NCI-H2227 (cell line): Measurements from ENCODE around the gene TESPA1.
A peak's percentile ranks its signal among the peaks of the same experiment; 100 is the strongest.
"Not testable (repeated sequence)": the region's sequence is repeated elsewhere in the genome, so short reads cannot be mapped to it uniquely, and the experiment has no call there.

Experiments used
- DNase-seq: peaks from one replicate; lab custom pipeline; 2025; ENCODE audit not compliant: unreplicated experiment; lab: John Stamatoyannopoulos, UW

The TESPA1 gene

GRCh38 chr12:54986773-54987172 lies 2.2 kb upstream of the TESPA1 start:
- not testable (repeated sequence) for DNase-seq

DNA sequence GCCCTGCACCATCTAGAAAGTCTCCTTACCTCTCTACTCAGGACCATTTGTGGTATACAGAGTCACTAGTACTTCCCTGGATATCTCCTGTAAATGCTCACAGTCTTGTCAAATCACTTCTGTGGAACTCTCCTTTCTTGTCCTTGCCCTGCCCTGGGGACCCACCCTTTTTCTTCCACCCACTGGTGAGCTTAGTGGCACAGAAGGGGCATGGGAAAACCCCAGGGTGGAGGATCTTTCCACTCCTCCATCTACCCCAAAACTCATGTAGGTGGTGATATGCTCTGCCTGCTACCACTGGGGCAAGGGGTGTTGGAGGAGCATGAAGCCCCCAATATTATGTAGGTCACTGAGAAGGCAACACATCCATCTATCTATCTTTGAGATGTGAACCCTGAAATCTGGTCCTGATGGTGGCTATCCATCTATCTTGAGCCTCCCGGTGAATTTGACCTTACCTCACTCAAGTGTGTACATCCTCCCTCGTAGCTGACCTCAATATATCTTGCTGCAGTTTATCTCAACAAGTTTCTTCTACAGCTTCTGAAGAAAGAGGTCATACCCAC lies 943 bp downstream of the TESPA1 start:
- no peak for DNase-seq

- DNase-seq, result no peak
Observed at GRCh38 chr12:54981796-54982195, 2.8 kb downstream of the TESPA1 start.

GRCh38 chr12:54980341-54980740 lies 4.2 kb downstream of the TESPA1 start:
- no peak for DNase-seq

DNA sequence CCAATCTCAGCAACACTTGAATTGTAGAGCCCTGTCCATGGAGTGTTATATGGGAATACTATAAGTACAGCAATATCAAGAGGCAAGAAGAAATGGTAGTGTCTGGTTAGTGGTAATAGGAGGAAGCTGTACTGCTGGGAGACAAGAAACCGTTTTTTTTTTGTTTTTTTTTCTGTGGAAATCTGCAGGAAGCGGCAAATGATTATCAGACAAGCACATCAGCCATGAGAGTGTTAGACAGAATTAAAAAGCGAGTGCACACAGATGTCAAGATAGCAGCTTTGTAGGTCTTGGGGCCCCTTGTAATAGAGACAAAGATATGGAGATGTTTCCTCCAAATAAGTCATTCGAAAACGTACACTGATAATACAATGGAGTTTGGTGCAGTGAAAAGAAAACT lies 6.7 kb downstream of the TESPA1 start:
- DNase-seq, result no peak

DNA sequence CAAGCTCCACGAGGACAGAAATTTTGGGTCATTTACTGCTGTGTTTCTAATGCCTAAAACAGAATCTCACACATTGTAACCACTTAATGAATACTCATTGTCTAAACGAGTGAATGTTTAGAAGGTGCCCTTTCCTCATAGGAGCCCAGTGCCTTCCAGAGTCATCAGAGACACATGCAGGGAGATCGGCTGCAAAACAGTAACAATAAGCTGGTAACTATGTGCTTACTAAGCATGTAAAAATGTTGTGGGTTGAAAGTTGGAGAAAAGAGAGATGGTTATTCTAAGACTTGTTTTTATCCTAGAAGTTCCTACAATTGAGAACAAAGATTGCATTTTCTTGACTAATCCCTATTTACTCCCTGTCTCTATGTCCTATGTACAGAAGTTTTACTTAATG lies 7.4 kb downstream of the TESPA1 start:
- DNase-seq, result no peak

- DNase-seq, result no peak
Observed at GRCh38 chr12:54975875-54976274, 8.7 kb downstream of the TESPA1 start.

GRCh38 chr12:54975272-54975671 lies 9.3 kb downstream of the TESPA1 start:
- DNase-seq, result no peak

DNA sequence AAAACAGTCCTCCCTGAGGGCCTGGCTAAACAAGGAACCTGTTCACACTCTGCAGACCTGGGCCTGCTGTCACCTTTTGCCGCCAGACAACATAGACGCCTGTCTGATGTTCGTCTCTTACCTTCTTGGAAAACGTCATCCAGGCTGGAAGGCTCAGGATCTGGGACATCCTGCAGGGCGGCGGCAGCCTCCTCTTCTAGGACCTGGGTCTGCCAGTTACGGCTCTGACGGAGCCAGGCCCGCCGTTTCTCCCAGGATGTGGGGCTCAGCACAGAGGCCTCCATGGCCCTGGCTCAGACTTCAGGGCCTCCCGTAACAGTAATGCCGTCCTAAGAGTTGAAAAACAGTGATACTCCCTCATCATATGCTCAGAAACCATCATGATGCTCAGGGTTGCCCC lies 10.3 kb downstream of the TESPA1 start:
- DNase-seq, result no peak

DNA sequence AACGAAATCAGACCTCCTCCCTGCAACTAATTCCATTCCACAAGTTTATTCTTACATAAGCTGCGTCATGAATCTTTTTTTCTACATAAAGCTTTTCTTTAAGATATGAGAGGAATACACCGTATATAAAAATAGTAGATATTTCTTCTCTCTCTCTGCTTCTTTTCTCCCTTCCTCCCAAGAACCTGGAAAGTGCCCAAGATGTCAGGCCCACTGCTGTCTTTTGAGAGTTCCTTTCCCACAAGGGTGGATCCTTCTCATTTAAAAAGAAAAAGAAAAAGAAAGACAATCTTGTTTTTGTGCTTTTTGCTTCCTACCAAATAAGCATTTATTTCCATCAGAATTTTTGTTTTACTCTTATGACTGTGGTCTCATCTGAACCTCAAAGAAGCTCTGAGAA lies 11.0 kb downstream of the TESPA1 start:
- DNase-seq, result no peak

DNA sequence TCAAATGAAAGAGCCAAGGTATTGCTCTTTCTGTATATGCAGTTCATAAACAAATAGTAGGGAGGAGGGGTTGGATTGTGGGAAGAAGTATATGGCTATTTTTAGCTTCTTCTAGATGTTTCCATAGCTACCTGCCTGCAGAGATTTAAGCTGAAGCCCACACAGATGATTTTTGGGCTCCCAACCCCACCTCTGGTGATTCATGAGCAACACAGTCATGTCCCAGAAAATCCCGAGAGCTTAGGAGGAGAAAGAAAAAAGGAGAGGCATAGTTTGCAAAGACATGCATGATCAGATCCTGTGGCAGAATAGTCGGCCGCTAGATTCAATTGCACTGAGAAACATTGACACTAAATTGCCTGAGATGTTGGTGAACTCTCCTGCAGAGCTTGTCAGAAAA lies 13.8 kb downstream of the TESPA1 start:
- no peak for DNase-seq

GRCh38 chr12:54968181-54968730 lies 16.3 kb downstream of the TESPA1 start:
- no peak for DNase-seq

- no peak for DNase-seq
Observed at GRCh38 chr12:54967461-54967860, 17.1 kb downstream of the TESPA1 start.

DNA sequence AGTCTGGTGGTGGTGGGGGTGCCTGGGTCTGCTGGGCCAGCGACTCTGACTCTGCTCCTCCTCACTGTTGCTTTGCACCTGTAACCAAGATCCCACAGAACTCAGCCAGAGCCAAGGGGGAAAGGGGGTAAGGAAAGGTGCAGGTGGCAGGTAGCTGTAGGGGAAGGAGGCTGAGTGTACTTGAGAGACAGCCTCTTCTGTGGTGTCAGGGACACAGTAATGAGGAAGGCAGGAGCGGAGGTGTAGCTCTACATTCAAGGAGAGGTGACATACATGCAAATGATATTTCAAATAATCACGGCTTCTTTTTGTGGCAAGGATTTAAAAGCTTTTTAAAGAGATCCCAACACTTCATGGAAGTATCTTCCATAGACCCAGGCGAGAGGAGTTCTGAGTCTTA lies 23.4 kb downstream of the TESPA1 start:
- no peak for DNase-seq

- no peak for DNase-seq
Observed at GRCh38 chr12:54959291-54960018, 25.1 kb downstream of the TESPA1 start.

DNA sequence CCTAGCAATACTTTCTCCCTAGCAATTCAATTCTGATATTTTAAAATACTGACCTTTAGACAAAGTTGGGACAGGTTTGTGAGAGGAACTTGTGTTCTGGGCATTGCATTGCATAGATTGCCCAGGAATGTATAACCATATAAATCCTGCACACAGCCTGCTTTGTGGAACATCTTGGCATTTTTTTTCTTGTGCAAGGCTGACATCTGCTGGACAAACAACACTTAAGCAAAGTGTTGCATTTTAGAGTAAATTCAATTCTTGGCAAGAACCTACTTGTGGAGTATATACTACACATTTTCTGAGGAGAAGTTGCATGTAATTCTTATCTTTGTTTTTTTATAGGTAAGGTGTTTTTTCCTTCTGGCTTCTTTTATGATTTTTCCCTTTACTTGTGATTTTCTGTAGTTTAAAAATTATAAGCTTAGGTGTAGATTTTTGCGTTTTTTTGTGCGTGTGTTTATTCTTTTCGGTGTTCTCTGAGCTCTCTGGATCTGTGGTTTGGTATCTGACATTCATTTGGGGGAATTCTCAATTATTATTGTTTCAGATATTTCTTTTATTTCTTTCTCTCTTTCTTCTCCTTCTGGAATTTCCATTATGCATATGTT lies 26.4 kb downstream of the TESPA1 start:
- peak; percentile 49 for DNase-seq

- DNase-seq, result no peak
Observed at GRCh38 chr12:54956818-54957641, 27.5 kb downstream of the TESPA1 start.

DNA sequence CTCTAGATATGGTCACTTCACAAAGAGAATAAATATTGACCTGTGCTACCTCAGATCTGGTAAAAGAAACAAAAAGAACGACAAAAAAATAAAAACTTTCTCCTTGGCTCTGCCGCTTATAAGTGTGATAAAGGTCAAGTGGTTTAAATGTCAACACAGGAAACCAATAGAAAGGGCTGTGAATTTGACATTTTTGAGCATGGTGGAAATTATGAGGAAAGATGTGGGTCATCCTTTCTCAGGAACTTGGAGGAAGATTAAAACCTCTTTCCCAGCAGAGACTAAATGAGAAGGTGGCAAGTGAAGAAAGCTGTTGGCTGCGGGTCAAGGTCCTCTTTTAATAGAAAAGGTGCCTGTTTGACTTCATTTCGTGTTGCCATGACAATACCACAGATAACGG lies 28.2 kb downstream of the TESPA1 start:
- no peak for DNase-seq

DNA sequence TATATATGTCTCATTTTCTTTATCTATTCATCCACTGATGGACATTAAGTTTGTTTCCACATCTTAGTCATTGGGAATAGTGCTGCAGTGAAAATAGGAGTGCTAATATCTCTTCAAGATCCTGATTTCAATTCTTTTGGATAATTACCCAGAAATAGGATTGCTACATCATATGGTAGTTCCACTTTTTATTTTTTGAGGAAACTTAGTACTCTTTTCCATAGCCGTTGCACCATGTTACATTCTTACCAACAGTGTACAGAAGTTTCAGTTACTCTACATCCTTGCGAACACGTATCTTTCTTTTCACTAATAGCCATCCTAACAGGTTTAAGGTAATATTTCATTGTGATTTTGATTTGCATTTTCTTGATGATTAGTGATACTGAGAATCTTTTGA lies 29.8 kb downstream of the TESPA1 start:
- DNase-seq, result no peak

GRCh38 chr12:54954228-54954627 lies 30.3 kb downstream of the TESPA1 start:
- no peak for DNase-seq

DNA sequence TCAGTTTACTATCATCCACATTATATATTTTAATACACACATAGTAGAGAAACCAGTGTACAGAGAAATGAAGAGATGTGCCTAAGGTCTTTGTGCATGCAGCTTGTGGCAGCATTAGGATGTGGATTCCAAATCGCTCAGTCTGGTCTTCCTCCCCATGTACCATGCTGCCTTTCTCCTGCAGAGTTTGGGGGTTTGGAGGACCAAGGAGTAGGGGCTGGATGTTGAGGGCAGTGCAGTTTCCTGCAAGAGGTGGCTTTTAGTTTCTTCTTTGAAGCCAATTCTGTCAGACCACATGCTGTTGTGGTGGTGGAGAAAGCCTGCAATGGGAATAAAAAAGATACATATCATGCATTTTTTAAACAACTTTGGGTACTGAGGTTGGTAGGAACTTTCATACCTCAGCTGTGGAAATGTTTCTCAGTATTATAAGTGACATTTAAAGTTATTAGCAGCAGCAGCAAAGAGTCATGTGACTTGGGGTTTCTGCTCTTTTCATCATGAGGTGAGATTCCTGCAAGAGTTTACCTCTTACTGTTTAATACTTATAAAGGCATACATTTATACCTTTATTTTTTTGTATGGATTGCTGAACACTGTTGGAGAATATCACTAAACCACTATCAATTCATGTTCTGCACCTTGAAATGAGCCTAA lies 34.4 kb downstream of the TESPA1 start:
- no peak for DNase-seq
